ENCODE results near the gene IL19.

The IL19 gene

GRCh38 chr1:206796981-206797402 is 26.4 kb downstream of the IL19 start:
- no peaks in the 10 kb centered on the region for H3K79me2 ChIP-seq (ENCODE audit: insufficient read depth, low read length)
- no peaks in the 10 kb centered on the region for H3F3A ChIP-seq (ENCODE audit: insufficient read depth, low read length)
- H3K4me3 ChIP-seq (ENCODE audit: low read depth, low read length, poor library complexity, severe bottlenecking), result no peak overlapping the region
- no peak overlapping the region for H2AFZ ChIP-seq (ENCODE audit: low read length)
- H3K9me3 ChIP-seq (ENCODE audit: low read length), result no peaks in the 10 kb centered on the region
- peaks cover 17% of the 10 kb centered on the region for H3K4me1 ChIP-seq (ENCODE audit: insufficient read depth, low read length, severe bottlenecking)
- no peaks in the 10 kb centered on the region for H3K27me3 ChIP-seq (ENCODE audit: insufficient read depth, low read length)
- H3K9ac ChIP-seq (ENCODE audit: low read length), result no peak overlapping the region
- no peaks in the 10 kb centered on the region for H4K20me1 ChIP-seq (ENCODE audit: insufficient read depth, low read length)
- no peaks in the 10 kb centered on the region for H3K9me2 ChIP-seq (ENCODE audit: low read depth, low read length)
- no peaks in the 10 kb centered on the region for H3K36me3 ChIP-seq (ENCODE audit: insufficient read depth, low read length)
- no peak overlapping the region for H3K27ac ChIP-seq (ENCODE audit: low read depth, low read length, poor library complexity, severe bottlenecking)
- H3K4me2 ChIP-seq (ENCODE audit: low read length), result no peak overlapping the region
- TF ChIP-seq EZH2 (IDR thresholded peaks at IDR 0.05; ENCODE audit: borderline replicate concordance, low read length), result no peak
- no peak for TF ChIP-seq CTCF (IDR thresholded peaks at IDR 0.05; ENCODE audit: low read length)

DNA sequence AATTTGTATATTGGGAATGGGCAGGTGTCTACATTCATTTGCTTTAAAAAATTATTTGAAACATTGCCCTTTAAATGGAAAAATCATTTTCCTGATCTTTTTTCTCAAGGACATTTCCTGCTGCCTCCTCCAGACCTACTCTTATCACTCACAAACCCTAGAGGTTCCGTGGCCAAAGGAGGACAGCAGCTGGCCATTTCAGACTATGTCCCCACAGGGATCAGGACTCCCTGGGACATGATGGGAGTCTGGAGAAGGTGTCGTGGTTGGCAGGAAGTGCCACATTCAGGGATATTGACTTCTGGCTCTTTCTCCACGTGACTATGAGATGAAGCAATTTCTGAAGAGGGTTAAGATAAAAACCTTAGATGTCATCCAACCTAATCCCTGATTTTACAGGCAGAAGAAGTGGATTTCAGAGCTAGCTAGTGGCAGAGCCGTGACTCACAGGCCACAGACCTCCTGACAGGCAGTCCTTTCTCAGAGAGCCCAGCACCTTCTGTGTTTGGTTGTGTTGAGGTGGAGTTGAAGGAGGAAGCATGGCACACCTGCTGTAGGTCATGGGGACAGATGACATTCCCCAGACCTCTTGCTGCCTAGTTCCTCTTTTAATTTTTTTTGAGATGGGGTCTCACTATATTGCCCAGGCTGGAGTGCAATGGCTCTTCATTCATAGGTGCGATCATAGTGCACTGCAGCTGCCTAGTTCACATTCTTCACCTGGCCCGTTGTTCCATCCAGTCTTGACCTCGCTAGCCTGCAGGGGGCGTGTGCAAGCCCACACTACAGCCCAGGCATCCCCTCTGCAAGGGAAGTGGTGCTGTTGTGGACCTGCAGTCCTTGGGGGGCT is 27.2 kb downstream of the IL19 start:
- Histone ChIP-seq H3K27ac (ENCODE audit: low read depth, low read length, poor library complexity, severe bottlenecking) (no peak overlapping the region), H3K9ac (ENCODE audit: low read length) (no peak overlapping the region), H3K4me1 (ENCODE audit: insufficient read depth, low read length, severe bottlenecking) (peaks cover 16% of the 10 kb centered on the region), H2AFZ (ENCODE audit: low read length) (no peak overlapping the region), H3K4me2 (ENCODE audit: low read length) (no peak overlapping the region), H3K36me3 (ENCODE audit: insufficient read depth, low read length) (no peaks in the 10 kb centered on the region), H4K20me1 (ENCODE audit: insufficient read depth, low read length) (no peaks in the 10 kb centered on the region), H3K27me3 (ENCODE audit: insufficient read depth, low read length) (no peaks in the 10 kb centered on the region), H3K9me3 (ENCODE audit: low read length) (no peaks in the 10 kb centered on the region), H3K9me2 (ENCODE audit: low read depth, low read length) (no peaks in the 10 kb centered on the region), H3K79me2 (ENCODE audit: insufficient read depth, low read length) (no peaks in the 10 kb centered on the region), H3F3A (ENCODE audit: insufficient read depth, low read length) (no peaks in the 10 kb centered on the region), H3K4me3 (ENCODE audit: low read depth, low read length, poor library complexity, severe bottlenecking) (no peak overlapping the region)
- TF ChIP-seq CTCF (IDR thresholded peaks at IDR 0.05; ENCODE audit: low read length), result peak; percentile 83
- TF ChIP-seq EZH2 (IDR thresholded peaks at IDR 0.05; ENCODE audit: borderline replicate concordance, low read length), result no peak

DNA sequence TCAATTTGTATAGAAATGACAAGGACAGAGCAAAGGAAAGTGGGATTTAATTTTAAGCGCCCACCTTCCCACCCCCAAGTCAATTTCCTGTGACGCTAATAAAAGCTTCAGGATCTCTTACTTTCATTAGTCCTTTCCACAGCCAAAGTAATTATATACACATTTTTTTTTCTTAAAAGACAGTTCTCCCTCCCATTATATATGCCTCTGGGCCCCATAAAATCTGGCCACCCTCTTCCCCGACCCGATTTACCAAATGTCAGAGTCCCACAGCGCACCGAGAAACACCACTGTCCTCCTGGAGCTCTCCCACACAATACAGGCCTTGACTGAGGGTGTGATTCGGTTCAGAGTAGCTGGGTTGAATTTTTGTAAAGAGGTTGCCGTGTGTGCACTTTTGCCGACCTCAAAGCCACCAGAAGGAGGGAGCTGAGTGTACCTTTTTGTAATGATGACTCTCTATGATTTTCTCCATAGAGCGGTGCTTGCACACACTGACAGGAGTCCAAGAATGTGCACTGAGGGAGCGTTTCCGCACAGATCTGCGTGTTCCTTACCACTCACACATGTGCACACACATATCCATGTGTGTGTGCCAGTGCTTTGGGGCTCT is 27.9 kb downstream of the IL19 start:
- no peak overlapping the region for H3K27ac ChIP-seq (ENCODE audit: low read depth, low read length, poor library complexity, severe bottlenecking)

More for the DNA sequence above, 27.9 kb downstream of the IL19 start:
- H4K20me1 ChIP-seq (ENCODE audit: insufficient read depth, low read length), result no peaks in the 10 kb centered on the region
- H3F3A ChIP-seq (ENCODE audit: insufficient read depth, low read length), result no peaks in the 10 kb centered on the region
- no peaks in the 10 kb centered on the region for H3K9me3 ChIP-seq (ENCODE audit: low read length)
- no peaks in the 10 kb centered on the region for H3K9me2 ChIP-seq (ENCODE audit: low read depth, low read length)
- H3K79me2 ChIP-seq (ENCODE audit: insufficient read depth, low read length), result no peaks in the 10 kb centered on the region
- no peak overlapping the region for H3K9ac ChIP-seq (ENCODE audit: low read length)
- no peak overlapping the region for H3K4me3 ChIP-seq (ENCODE audit: low read depth, low read length, poor library complexity, severe bottlenecking)
- H2AFZ ChIP-seq (ENCODE audit: low read length), result no peak overlapping the region
- H3K4me2 ChIP-seq (ENCODE audit: low read length), result no peak overlapping the region
- H3K36me3 ChIP-seq (ENCODE audit: insufficient read depth, low read length), result no peaks in the 10 kb centered on the region
- no peak for TF ChIP-seq CTCF (IDR thresholded peaks at IDR 0.05; ENCODE audit: low read length)
- no peak for TF ChIP-seq EZH2 (IDR thresholded peaks at IDR 0.05; ENCODE audit: borderline replicate concordance, low read length)
- peaks cover 16% of the 10 kb centered on the region for H3K4me1 ChIP-seq (ENCODE audit: insufficient read depth, low read length, severe bottlenecking)
- no peaks in the 10 kb centered on the region for H3K27me3 ChIP-seq (ENCODE audit: insufficient read depth, low read length)
